PC-9 (cell line): ENCODE results near the gene RNF130. TPM values are rescaled to one million over a fixed set of nuclear protein-coding genes. Genes with fewer than 3 reads are reported as not detected.

ENCODE experiments used
- BruUV-seq: library from RNA; stranded (reverse); fragments of 400-500 nt; replicated peaks from 2 replicates; lab custom pipeline; 2021; lab: Mats Ljungman, UMichigan
- CTCF ChIA-PET: fragments of 300-600 bp; sonication (Branson Sonifier 250); formaldehyde crosslinking; loops from one replicate; lab custom pipeline; 2022; ENCODE audit warnings: antibody characterized with exemption; lab: Charles Lee
- POLR2A ChIA-PET: fragments of 300-600 bp; sonication (Branson Sonifier 250); formaldehyde crosslinking; loops from one replicate; lab custom pipeline; 2022; ENCODE audit warnings: antibody characterized with exemption; ENCODE audit not compliant: unreplicated experiment; lab: Charles Lee
- DNase-seq, 2 experiments: peaks; one replicate each; pipeline versions ENCODE4 v3.0.0 to v3.0.0-alpha.2; 2015 to 2022; ENCODE audit warnings: mixed read lengths in 1 of 2
- H2AFZ ChIP-seq: fragments of 200-600 bp; sonication (generic); 2 replicates; pipeline ENCODE4 v1.8.1; 2017; ENCODE audit warnings: antibody characterized with exemption
- H3F3A ChIP-seq: fragments of 200-600 bp; sonication (generic); 2 replicates; pipeline ENCODE4 v1.8.1; 2017; ENCODE audit warnings: antibody characterized with exemption, mild to moderate bottlenecking, low read depth; ENCODE audit not compliant: insufficient read depth
- H3K27ac ChIP-seq: fragments of 200-600 bp; sonication (generic); 2 replicates; pipeline ENCODE4 v1.6.1; 2016; ENCODE audit warnings: mixed run types
- H3K27me3 ChIP-seq: fragments of 200-600 bp; sonication (generic); 2 replicates; pipeline ENCODE4 v1.6.1; 2016; ENCODE audit warnings: low read depth, mixed run types; ENCODE audit not compliant: insufficient read depth
- H3K36me3 ChIP-seq: fragments of 200-600 bp; sonication (generic); 2 replicates; pipeline ENCODE4 v1.6.1; 2016; ENCODE audit warnings: low read depth, mixed run types
- H3K4me1 ChIP-seq: fragments of 200-600 bp; sonication (generic); replicated peaks from 2 replicates; pipeline ENCODE4 v1.6.1; 2016; ENCODE audit warnings: mixed run types; ENCODE audit not compliant: insufficient read depth
- H3K4me2 ChIP-seq: fragments of 200-600 bp; sonication (generic); 2 replicates; pipeline ENCODE4 v1.6.1; 2017; ENCODE audit warnings: mixed run types
- H3K4me3 ChIP-seq: fragments of 200-600 bp; sonication (generic); 2 replicates; pipeline ENCODE4 v1.6.1; 2016; ENCODE audit warnings: mixed run types
- H3K79me2 ChIP-seq: fragments of 200-600 bp; sonication (generic); 2 replicates; pipeline ENCODE4 v1.6.1; 2017; ENCODE audit warnings: low read depth, mixed run types
- H3K9me2 ChIP-seq: fragments of 200-600 bp; sonication (generic); 2 replicates; pipeline ENCODE4 v1.8.1; 2017; ENCODE audit warnings: mild to moderate bottlenecking; ENCODE audit not compliant: insufficient read depth
- H3K9me3 ChIP-seq: fragments of 200-600 bp; sonication (generic); 2 replicates; pipeline ENCODE4 v1.8.1; 2016; ENCODE audit warnings: low read depth; ENCODE audit not compliant: insufficient read depth
- H4K20me1 ChIP-seq: fragments of 200-600 bp; sonication (generic); 2 replicates; pipeline ENCODE4 v1.8.1; 2017; ENCODE audit not compliant: insufficient read depth
- CTCF ChIP-seq: fragments of 200-600 bp; sonication (generic); conservative IDR thresholded peaks from 2 replicates; pipeline ENCODE4 v1.6.1; 2017; ENCODE audit warnings: mixed run types, antibody characterized with exemption, mild to moderate bottlenecking, moderate library complexity
- EZH2 ChIP-seq: fragments of 200-600 bp; sonication (generic); IDR thresholded peaks from 2 replicates; pipeline ENCODE4 v1.8.0; 2017; ENCODE audit warnings: antibody characterized with exemption, low read depth
- intact Hi-C: fragments of 100-400 bp; cut with micrococcal nuclease; formaldehyde crosslinking; loops from one replicate; pipeline ENCODE4 v1.10.0; 2022; ENCODE audit not compliant: unreplicated experiment
- total RNA-seq: library from RNA; stranded (reverse); gene quantifications from 2 replicates; pipeline ENCODE4 v1.2.3, GENCODE V29; 2021

The RNF130 gene
- total RNA-seq, 1 experiment from 2014 or later: 49.6 TPM

DNA sequence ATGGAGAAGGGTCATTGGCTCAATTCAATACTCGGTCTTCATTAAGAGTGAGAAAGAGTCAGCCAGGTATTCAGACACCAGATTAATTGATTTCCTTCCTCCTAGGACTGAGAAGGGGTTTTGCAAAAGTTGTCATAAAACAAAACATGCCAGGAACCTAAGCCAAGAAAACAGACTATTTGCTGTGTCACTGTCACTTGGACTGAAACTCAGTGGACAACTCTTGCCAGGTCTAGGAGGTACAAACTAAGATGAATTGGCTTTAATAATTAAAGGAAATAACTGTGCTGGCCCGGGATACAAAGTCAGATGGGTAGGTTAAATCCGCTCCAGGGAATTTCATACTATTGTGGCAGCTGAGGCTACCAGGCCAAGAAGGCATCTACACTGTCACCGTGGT is 92.8 kb downstream of the RNF130 start:
- ChIA-PET CTCF (no interaction called here), POLR2A (no interaction called here)
- Histone ChIP-seq H3K79me2 (no peaks in the 10 kb centered on the region), H3K36me3 (no peaks in the 10 kb centered on the region), H3K4me2 (no peak overlapping the region), H3K9me2 (no peaks in the 10 kb centered on the region), H3K4me3 (no peak overlapping the region), H2AFZ (no peak overlapping the region), H3K4me1 (no peaks in the 10 kb centered on the region), H3K27ac (no peak overlapping the region), H3K27me3 (no peaks in the 10 kb centered on the region), H4K20me1 (no peaks in the 10 kb centered on the region), H3K9me3 (no peaks in the 10 kb centered on the region), H3F3A (no peaks in the 10 kb centered on the region)
- intact Hi-C loops: no loop called here
- BruUV-seq: no TSS peak
- no peak for DNase-seq
- TF ChIP-seq EZH2: no peak
- no peak for TF ChIP-seq CTCF

- BruUV-seq: no TSS peak
- ChIA-PET CTCF (no interaction called here), POLR2A (no interaction called here)
- no peaks in the 10 kb centered on the region for H3K4me1 ChIP-seq
- H4K20me1 ChIP-seq: no peaks in the 10 kb centered on the region
- no peak for DNase-seq
- TF ChIP-seq CTCF: no peak
- TF ChIP-seq EZH2: no peak
- H2AFZ ChIP-seq: no peak overlapping the region
- no peak overlapping the region for H3K4me2 ChIP-seq
- no peak overlapping the region for H3K4me3 ChIP-seq
- no peaks in the 10 kb centered on the region for H3K27me3 ChIP-seq
- H3K36me3 ChIP-seq: no peaks in the 10 kb centered on the region
- no peak overlapping the region for H3K27ac ChIP-seq
- no peaks in the 10 kb centered on the region for H3F3A ChIP-seq
- H3K9me2 ChIP-seq: no peaks in the 10 kb centered on the region
- H3K9me3 ChIP-seq: no peaks in the 10 kb centered on the region
- intact Hi-C loops: no loop called here
- no peaks in the 10 kb centered on the region for H3K79me2 ChIP-seq
Measured at GRCh38 chr5:179975713-179976134, 95.8 kb downstream of the RNF130 start.

- peak; percentile 59 for TF ChIP-seq CTCF
- TF ChIP-seq EZH2: no peak
- no peaks in the 10 kb centered on the region for H3K79me2 ChIP-seq
- no peak overlapping the region for H3K4me2 ChIP-seq
- ChIA-PET POLR2A (no interaction called here), CTCF (interaction anchor here (0.5 kb wide), 1 partner anchor 509 kb away, joined by 3 read pairs; no protein-coding TSS in a partner anchor)
- no peaks in the 10 kb centered on the region for H3K9me3 ChIP-seq
- no peak overlapping the region for H3K27ac ChIP-seq
- intact Hi-C loops: no loop called here
- H3F3A ChIP-seq: no peaks in the 10 kb centered on the region
- no peaks in the 10 kb centered on the region for H4K20me1 ChIP-seq
- no peaks in the 10 kb centered on the region for H3K4me1 ChIP-seq
- H3K9me2 ChIP-seq: no peaks in the 10 kb centered on the region
- no peak overlapping the region for H3K4me3 ChIP-seq
- DNase-seq: peak in 1 of 2 experiments; percentile 32
- no peak overlapping the region for H2AFZ ChIP-seq
- no peaks in the 10 kb centered on the region for H3K27me3 ChIP-seq
- no peaks in the 10 kb centered on the region for H3K36me3 ChIP-seq
- no TSS peak for BruUV-seq
Measured at GRCh38 chr5:179974946-179975712, 96.4 kb downstream of the RNF130 start.
